ENCODE measurements around the gene GRID2. TPM values are rescaled to one million over a fixed set of nuclear protein-coding genes. Genes with fewer than 3 reads are reported as not detected.

Gene GRID2
- total and polyA plus RNA-seq, 7 experiments from 2014 or later = not detected

DNA sequence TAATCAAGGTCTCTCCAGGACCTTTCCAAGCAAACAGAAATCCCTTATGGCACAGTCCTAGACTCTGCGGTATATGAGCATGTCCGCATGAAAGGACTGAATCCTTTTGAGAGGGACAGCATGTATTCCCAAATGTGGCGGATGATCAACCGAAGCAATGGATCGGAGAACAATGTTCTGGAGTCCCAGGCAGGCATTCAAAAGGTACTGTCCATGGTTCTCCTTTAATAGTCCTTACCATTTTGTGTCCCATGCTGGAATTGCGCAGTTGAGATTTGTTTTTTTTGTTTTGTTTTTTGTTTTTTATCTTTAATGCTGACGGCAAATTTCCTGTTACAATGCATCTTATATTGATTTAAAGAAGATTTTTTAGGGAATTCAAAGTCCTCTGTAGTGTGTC, 1211.4 kb downstream of the GRID2 start:
- no peak overlapping the region for H3K27ac ChIP-seq (ENCODE audit: low read depth, low read length)
- H3K27ac Mint-ChIP-seq = no peak overlapping the region
- H3K4me3 Mint-ChIP-seq = no peak overlapping the region
- intact Hi-C loops (cut with micrococcal nuclease) = no loop called here
- H3K4me1 Mint-ChIP-seq = no peaks in the 10 kb centered on the region
- DNase-seq (no peak), ATAC-seq (no peak)
- no peaks in the 10 kb centered on the region for H3K27me3 Mint-ChIP-seq
- no peaks in the 10 kb centered on the region for H3K4me1 ChIP-seq (ENCODE audit: control insufficient read depth in 2 of 2, insufficient read depth in 2 of 2, low read length in 2 of 2)
- POLR2A ChIA-PET = no interaction called here
- H3K36me3 ChIP-seq (ENCODE audit: control insufficient read depth in 2 of 3, insufficient read depth in 3 of 3, low read length in 3 of 3) = no peaks in the 10 kb centered on the region
- no peak overlapping the region for H3K4me3 ChIP-seq (ENCODE audit: low read length)
- no peaks in the 10 kb centered on the region for H3K27me3 ChIP-seq (ENCODE audit: control insufficient read depth in 2 of 2, insufficient read depth in 2 of 2, low read length in 2 of 2)
- H3K9me3 Mint-ChIP-seq = peaks cover 0 to 14% (median 0%) of the 10 kb centered on the region in 11 donors
- CTCF ChIA-PET = no interaction called here
- H3K36me3 Mint-ChIP-seq = no peaks in the 10 kb centered on the region
- no peaks in the 10 kb centered on the region for H3K9me3 ChIP-seq (ENCODE audit: control insufficient read depth in 2 of 3, low read length in 3 of 3)

GRCh38 chr4:93529692-93530372, 1226.1 kb downstream of the GRID2 start:
- Mint-ChIP-seq H3K27me3 (no peaks in the 10 kb centered on the region), H3K4me3 (no peak overlapping the region), H3K4me1 (no peaks in the 10 kb centered on the region), H3K9me3 (peaks cover 0 to 35% (median 0%) of the 10 kb centered on the region in 11 donors), H3K36me3 (no peaks in the 10 kb centered on the region), H3K27ac (no peak overlapping the region)
- ATAC-seq (no peak), DNase-seq (no peak)
- Histone ChIP-seq H3K36me3 (ENCODE audit: control insufficient read depth in 2 of 3, insufficient read depth in 3 of 3, low read length in 3 of 3) (no peaks in the 10 kb centered on the region), H3K4me3 (ENCODE audit: low read length) (no peak overlapping the region), H3K27ac (ENCODE audit: low read depth, low read length) (no peak overlapping the region), H3K4me1 (ENCODE audit: control insufficient read depth in 2 of 2, insufficient read depth in 2 of 2, low read length in 2 of 2) (no peaks in the 10 kb centered on the region), H3K9me3 (ENCODE audit: control insufficient read depth in 2 of 3, low read length in 3 of 3) (no peaks in the 10 kb centered on the region), H3K27me3 (ENCODE audit: control insufficient read depth in 2 of 2, insufficient read depth in 2 of 2, low read length in 2 of 2) (no peaks in the 10 kb centered on the region)
- POLR2A ChIA-PET = no interaction called here
- intact Hi-C loops (cut with micrococcal nuclease) = no loop called here
- CTCF ChIA-PET = no interaction called here

DNA sequence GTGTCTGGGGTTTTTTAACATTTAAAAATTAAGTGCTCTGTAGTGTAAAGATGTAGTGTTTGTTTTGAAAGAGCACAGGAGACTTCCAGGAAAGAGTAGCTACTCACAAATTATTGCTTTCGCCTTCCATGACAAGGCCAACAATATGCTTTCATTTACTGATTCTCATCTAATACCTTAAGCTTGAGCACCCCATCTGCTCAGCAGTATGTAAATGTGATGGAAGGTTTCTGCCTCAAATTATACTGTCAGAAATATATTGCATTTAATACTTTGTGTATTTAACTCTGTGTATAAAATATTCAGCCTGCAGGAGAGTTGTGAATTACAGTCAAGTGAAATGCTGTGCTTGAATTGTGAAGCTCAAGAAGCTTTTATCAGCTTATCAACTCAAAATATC, 1228.5 kb downstream of the GRID2 start:
- ATAC-seq (no peak), DNase-seq (no peak)
- H3K4me1 Mint-ChIP-seq = no peaks in the 10 kb centered on the region
- no peak overlapping the region for H3K4me3 ChIP-seq (ENCODE audit: low read length)
- no peak overlapping the region for H3K27ac ChIP-seq (ENCODE audit: low read depth, low read length)
- no peaks in the 10 kb centered on the region for H3K36me3 Mint-ChIP-seq
- H3K9me3 Mint-ChIP-seq = peaks cover 0 to 38% (median 0%) of the 10 kb centered on the region in 11 donors
- H3K9me3 ChIP-seq (ENCODE audit: control insufficient read depth in 2 of 3, low read length in 3 of 3) = no peaks in the 10 kb centered on the region
- CTCF ChIA-PET = no interaction called here
- POLR2A ChIA-PET = no interaction called here
- H3K4me3 Mint-ChIP-seq = no peak overlapping the region
- H3K36me3 ChIP-seq (ENCODE audit: control insufficient read depth in 2 of 3, insufficient read depth in 3 of 3, low read length in 3 of 3) = no peaks in the 10 kb centered on the region
- H3K27me3 Mint-ChIP-seq = no peaks in the 10 kb centered on the region
- no peaks in the 10 kb centered on the region for H3K4me1 ChIP-seq (ENCODE audit: control insufficient read depth in 2 of 2, insufficient read depth in 2 of 2, low read length in 2 of 2)
- no peak overlapping the region for H3K27ac Mint-ChIP-seq
- H3K27me3 ChIP-seq (ENCODE audit: control insufficient read depth in 2 of 2, insufficient read depth in 2 of 2, low read length in 2 of 2) = no peaks in the 10 kb centered on the region
- intact Hi-C loops (cut with micrococcal nuclease) = no loop called here

GRCh38 chr4:93540562-93540961, 1236.8 kb downstream of the GRID2 start:
- no peak overlapping the region for H3K4me3 Mint-ChIP-seq
- DNase-seq (no peak), ATAC-seq (no peak)
- ChIA-PET POLR2A (no interaction called here), CTCF (no interaction called here)
- Histone ChIP-seq H3K27ac (ENCODE audit: low read depth, low read length) (no peak overlapping the region), H3K4me3 (ENCODE audit: low read length) (no peak overlapping the region), H3K27me3 (ENCODE audit: control insufficient read depth in 2 of 2, insufficient read depth in 2 of 2, low read length in 2 of 2) (no peaks in the 10 kb centered on the region), H3K36me3 (ENCODE audit: control insufficient read depth in 2 of 3, insufficient read depth in 3 of 3, low read length in 3 of 3) (no peaks in the 10 kb centered on the region), H3K9me3 (ENCODE audit: control insufficient read depth in 2 of 3, low read length in 3 of 3) (no peaks in the 10 kb centered on the region), H3K4me1 (ENCODE audit: control insufficient read depth in 2 of 2, insufficient read depth in 2 of 2, low read length in 2 of 2) (no peaks in the 10 kb centered on the region)
- H3K27ac Mint-ChIP-seq = no peak overlapping the region
- H3K4me1 Mint-ChIP-seq = no peaks in the 10 kb centered on the region
- peaks cover 0 to 8% (median 2%) of the 10 kb centered on the region in 11 donors for H3K9me3 Mint-ChIP-seq
- no peaks in the 10 kb centered on the region for H3K36me3 Mint-ChIP-seq
- no peaks in the 10 kb centered on the region for H3K27me3 Mint-ChIP-seq
- intact Hi-C loops (cut with micrococcal nuclease) = no loop called here

DNA sequence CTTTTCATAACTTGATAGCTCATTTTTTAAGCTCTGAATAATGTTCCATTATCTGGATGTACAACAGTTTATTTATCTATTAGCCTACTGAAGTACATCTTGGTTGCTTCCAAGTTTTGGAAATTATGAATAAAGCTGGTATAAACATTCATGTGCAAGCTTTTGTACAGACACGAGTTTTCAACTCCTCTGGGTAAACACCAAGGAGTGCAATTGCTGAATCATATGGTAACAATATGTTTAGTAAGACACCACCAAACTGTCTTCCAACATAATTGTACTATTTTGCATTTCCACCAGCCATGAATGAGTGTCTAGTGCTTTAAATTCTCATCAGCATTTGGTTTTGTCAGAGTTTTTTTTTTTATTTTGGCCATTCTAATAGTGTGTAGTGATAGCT, 1258.1 kb downstream of the GRID2 start:
- POLR2A ChIA-PET = no interaction called here

GRCh38 chr4:93568758-93569157, 1265.0 kb downstream of the GRID2 start:
- Mint-ChIP-seq H3K4me3 (no peak overlapping the region), H3K9me3 (peaks cover 0 to 8% (median 0%) of the 10 kb centered on the region in 11 donors), H3K27me3 (no peaks in the 10 kb centered on the region), H3K36me3 (no peaks in the 10 kb centered on the region), H3K4me1 (no peaks in the 10 kb centered on the region), H3K27ac (no peak overlapping the region)
- Histone ChIP-seq H3K36me3 (ENCODE audit: control insufficient read depth in 2 of 3, insufficient read depth in 3 of 3, low read length in 3 of 3) (no peaks in the 10 kb centered on the region), H3K27ac (ENCODE audit: low read depth, low read length) (no peak overlapping the region), H3K27me3 (ENCODE audit: control insufficient read depth in 2 of 2, insufficient read depth in 2 of 2, low read length in 2 of 2) (no peaks in the 10 kb centered on the region), H3K4me3 (ENCODE audit: low read length) (no peak overlapping the region), H3K9me3 (ENCODE audit: control insufficient read depth in 2 of 3, low read length in 3 of 3) (no peaks in the 10 kb centered on the region), H3K4me1 (ENCODE audit: control insufficient read depth in 2 of 2, insufficient read depth in 2 of 2, low read length in 2 of 2) (no peaks in the 10 kb centered on the region)
- intact Hi-C loops (cut with micrococcal nuclease) = no loop called here
- ChIA-PET POLR2A (no interaction called here), CTCF (no interaction called here)
- no peak for ATAC-seq
- no peak for DNase-seq

More for the DNA sequence above, 1258.1 kb downstream of the GRID2 start:
- DNase-seq = no peak
- Histone ChIP-seq H3K4me3 (ENCODE audit: low read length) (no peak overlapping the region), H3K27me3 (ENCODE audit: control insufficient read depth in 2 of 2, insufficient read depth in 2 of 2, low read length in 2 of 2) (no peaks in the 10 kb centered on the region), H3K9me3 (ENCODE audit: control insufficient read depth in 2 of 3, low read length in 3 of 3) (no peaks in the 10 kb centered on the region), H3K27ac (ENCODE audit: low read depth, low read length) (no peak overlapping the region), H3K4me1 (ENCODE audit: control insufficient read depth in 2 of 2, insufficient read depth in 2 of 2, low read length in 2 of 2) (no peaks in the 10 kb centered on the region), H3K36me3 (ENCODE audit: control insufficient read depth in 2 of 3, insufficient read depth in 3 of 3, low read length in 3 of 3) (no peaks in the 10 kb centered on the region)
- no peaks in the 10 kb centered on the region for H3K36me3 Mint-ChIP-seq
- peaks cover 0 to 23% (median 9%) of the 10 kb centered on the region in 11 donors for H3K9me3 Mint-ChIP-seq
- no peak overlapping the region for H3K27ac Mint-ChIP-seq
- CTCF ChIA-PET = interaction anchor here (0.6 kb wide), 1 partner anchor 28 kb away, joined by 3 read pairs; no protein-coding TSS in a partner anchor
- intact Hi-C loops (cut with micrococcal nuclease) = no loop called here
- no peak overlapping the region for H3K4me3 Mint-ChIP-seq
- no peaks in the 10 kb centered on the region for H3K27me3 Mint-ChIP-seq
- no peaks in the 10 kb centered on the region for H3K4me1 Mint-ChIP-seq
- ATAC-seq = no peak

DNA sequence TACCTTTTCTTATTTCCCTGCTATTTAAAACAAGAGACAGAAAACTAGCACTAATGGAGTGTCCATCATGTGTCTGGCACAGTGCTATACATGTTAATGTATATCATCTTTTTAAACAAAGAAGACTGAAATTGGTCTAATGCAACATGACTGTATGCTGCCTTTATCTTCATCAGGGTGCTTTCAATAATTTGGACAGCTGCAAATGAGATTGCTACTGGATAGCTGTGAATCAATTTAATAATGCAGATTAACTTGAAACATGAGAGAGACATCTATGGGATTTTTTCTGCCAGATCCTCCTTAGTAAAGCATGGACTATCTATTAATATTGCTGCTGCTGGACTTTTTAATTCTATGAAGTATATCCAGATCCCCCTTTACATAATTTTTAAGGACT, 1269.5 kb downstream of the GRID2 start:
- Mint-ChIP-seq H3K27me3 (no peaks in the 10 kb centered on the region), H3K27ac (no peak overlapping the region), H3K4me3 (no peak overlapping the region), H3K36me3 (no peaks in the 10 kb centered on the region), H3K4me1 (no peaks in the 10 kb centered on the region), H3K9me3 (peaks cover 0 to 13% (median 0%) of the 10 kb centered on the region in 11 donors)
- H3K27me3 ChIP-seq (ENCODE audit: control insufficient read depth in 2 of 2, insufficient read depth in 2 of 2, low read length in 2 of 2) = no peaks in the 10 kb centered on the region
- ChIA-PET CTCF (no interaction called here), POLR2A (no interaction called here)
- H3K27ac ChIP-seq (ENCODE audit: low read depth, low read length) = no peak overlapping the region
- no peaks in the 10 kb centered on the region for H3K4me1 ChIP-seq (ENCODE audit: control insufficient read depth in 2 of 2, insufficient read depth in 2 of 2, low read length in 2 of 2)
- intact Hi-C loops (cut with micrococcal nuclease) = no loop called here
- no peak for ATAC-seq
- no peak overlapping the region for H3K4me3 ChIP-seq (ENCODE audit: low read length)
- H3K36me3 ChIP-seq (ENCODE audit: control insufficient read depth in 2 of 3, insufficient read depth in 3 of 3, low read length in 3 of 3) = no peaks in the 10 kb centered on the region
- no peaks in the 10 kb centered on the region for H3K9me3 ChIP-seq (ENCODE audit: control insufficient read depth in 2 of 3, low read length in 3 of 3)
- DNase-seq = no peak
